Measurements from ENCODE around the gene GPA33. TPM values are rescaled to one million over a fixed set of nuclear protein-coding genes. Genes with fewer than 3 reads are reported as not detected.
A peak's percentile ranks its signal among the peaks of the same experiment; 100 is the strongest.

GPA33 gene
- total RNA-seq, 1 donor from 2014 or later = 0.41 TPM

GRCh38 chr1:167086033-167086432 lies 4.1 kb downstream of the GPA33 start:
- no peak for DNase-seq

- no peak for DNase-seq
Measured at GRCh38 chr1:167084757-167085156, 5.4 kb downstream of the GPA33 start.

- DNase-seq = peak; percentile 16
Measured at GRCh38 chr1:167083871-167084270, 6.3 kb downstream of the GPA33 start.

- DNase-seq = peak; percentile 35
Measured at GRCh38 chr1:167083066-167083665, 7.0 kb downstream of the GPA33 start.

GRCh38 chr1:167082511-167083027 lies 7.6 kb downstream of the GPA33 start:
- peak; percentile 21 for DNase-seq

GRCh38 chr1:167081594-167082156 lies 8.5 kb downstream of the GPA33 start:
- no peak for DNase-seq

GRCh38 chr1:167077868-167078210 lies 12.3 kb downstream of the GPA33 start:
- DNase-seq = no peak

GRCh38 chr1:167077128-167077867 lies 12.9 kb downstream of the GPA33 start:
- DNase-seq = no peak

GRCh38 chr1:167076136-167076710 lies 14.0 kb downstream of the GPA33 start:
- no peak for DNase-seq

- DNase-seq = no peak
Measured at GRCh38 chr1:167071286-167071685, 18.9 kb downstream of the GPA33 start.

GRCh38 chr1:167068761-167069160 lies 21.4 kb downstream of the GPA33 start:
- no peak for DNase-seq

GRCh38 chr1:167067904-167068303 lies 22.3 kb downstream of the GPA33 start:
- no peak for DNase-seq

- DNase-seq = peak; percentile 87
Measured at GRCh38 chr1:167066333-167067122, 23.6 kb downstream of the GPA33 start.

- DNase-seq = no peak
Measured at GRCh38 chr1:167065471-167065870, 24.7 kb downstream of the GPA33 start.

- DNase-seq = no peak
Measured at GRCh38 chr1:167064621-167065020, 25.6 kb downstream of the GPA33 start.

GRCh38 chr1:167061073-167061464 lies 29.1 kb downstream of the GPA33 start:
- no peak for DNase-seq

GRCh38 chr1:167060141-167061072 lies 29.8 kb downstream of the GPA33 start:
- no peak for DNase-seq

- DNase-seq = no peak
Measured at GRCh38 chr1:167059809-167060107, 30.4 kb downstream of the GPA33 start.

GRCh38 chr1:167059045-167059808 lies 30.9 kb downstream of the GPA33 start:
- peak; percentile 89 for DNase-seq

- peak; percentile 77 for DNase-seq
Measured at GRCh38 chr1:167057241-167057688, 32.9 kb downstream of the GPA33 start.
